Testis (tissue), 3 donors: Measurements from ENCODE around the gene TMEM244. TPM values are rescaled to one million over a fixed set of nuclear protein-coding genes. Genes with fewer than 3 reads are reported as not detected.
"Not testable (repeated sequence)": the region's sequence is repeated elsewhere in the genome, so short reads cannot be mapped to it uniquely, and the experiment has no call there.

Experiments
- DNase-seq: peaks from one replicate; pipeline ENCODE4 v3.0.0-alpha.2; 2019
- H3K27ac ChIP-seq, 2 donors: fragments of 200-600 bp; sonication (generic); one replicate each; pipeline ENCODE4 v1.5.1; 2019
- H3K27me3 ChIP-seq: fragments of 200-600 bp; sonication (generic); one replicate; pipeline ENCODE4 v1.5.1; 2019
- H3K36me3 ChIP-seq: fragments of 200-600 bp; sonication (generic); one replicate; pipeline ENCODE4 v1.5.1; 2017; ENCODE audit warnings: low read depth; ENCODE audit errors: missing control alignments
- H3K4me1 ChIP-seq: fragments of 200-600 bp; sonication (generic); one replicate; pipeline ENCODE4 v1.5.1; 2019
- H3K4me3 ChIP-seq, 2 donors: fragments of 200-600 bp; sonication (generic); one replicate each; pipeline ENCODE4 v1.5.1; 2017 to 2019
- H3K9me3 ChIP-seq: fragments of 200-600 bp; sonication (generic); one replicate; pipeline ENCODE4 v1.5.1; 2017
- CTCF ChIP-seq, 3 experiments: fragments of 450-650 bp in 2 of 3; fragments of 200-600 bp in 1 of 3; sonication (generic) in 1 of 3; IDR thresholded peaks; one replicate each; pipeline ENCODE4 v1.5.1; 2016 to 2019; ENCODE audit warnings: antibody characterized with exemption in 3 of 3, mild to moderate bottlenecking in 2 of 3, moderate library complexity in 1 of 3
- POLR2A ChIP-seq: fragments of 450-650 bp; IDR thresholded peaks from one replicate; pipeline ENCODE4 v1.6.1; 2017; ENCODE audit warnings: antibody characterized with exemption, mild to moderate bottlenecking, moderate library complexity
- whole genome bisulfite sequencing, 2 donors: methylation state at CpG; one replicate each; pipeline ENCODE4 v1.1.5; 2018; 5-methylcytosine and 5-hydroxymethylcytosine counted together
- intact Hi-C: fragments of 100-400 bp; cut with DNase I; formaldehyde crosslinking; loops from one replicate; pipeline ENCODE4 v1.15.1; 2023; ENCODE audit warnings: low total_unique reads
- polyA plus RNA-seq: library from polyadenylated mRNA; stranded (reverse); fragments of 350-450 nt; fragmentation: Illumina TruSeq; extraction: RNeasy Lipid Tissue Mini Kit (QIAGEN cat#74804); gene quantifications from one replicate; pipeline ENCODE4 v1.2.3, GENCODE V29; 2014; ENCODE audit warnings: low read depth, low replicate concordance; ENCODE audit not compliant: insufficient read depth
- total RNA-seq, 2 donors: library from RNA; depleted of rRNA; stranded (reverse); fragments of >200 nt; gene quantifications; one replicate each; pipeline ENCODE4 v1.2.3, GENCODE V29; 2016

TMEM244 gene
- total and polyA plus RNA-seq, 3 donors from 2014 or later, result not detected

GRCh38 chr6:129882510-129883023, 21.5 kb upstream of the TMEM244 start:
- intact Hi-C loops, result no loop called here
- Histone ChIP-seq H3K9me3 (no peaks in the 10 kb centered on the region), H3K27me3 (no peaks in the 10 kb centered on the region), H3K36me3 (no peaks in the 10 kb centered on the region), H3K4me3 (no peak overlapping the region), H3K27ac (no peak overlapping the region), H3K4me1 (no peaks in the 10 kb centered on the region)
- DNase-seq, result no peak
- TF ChIP-seq CTCF (IDR thresholded peaks at IDR 0.05) (no peak), POLR2A (no peak)
- WGBS, 2 donors, result 69 to 81% methylated on average over 8 of the region's 8 CpGs

- H3K9me3 ChIP-seq, H3K4me3 ChIP-seq, H3K36me3 ChIP-seq, H3K27me3 ChIP-seq, intact Hi-C loops, DNase-seq, H3K4me1 ChIP-seq, H3K27ac ChIP-seq: not testable (repeated sequence)
- 80 to 85% methylated on average over 1 of the region's 1 CpG for WGBS, 2 donors
Observed at GRCh38 chr6:129877894-129878293, 16.8 kb upstream of the TMEM244 start.

GRCh38 chr6:129875610-129876520, 14.8 kb upstream of the TMEM244 start:
- intact Hi-C loops, result no loop called here
- 51 to 72% methylated on average over 6 of the region's 6 CpGs for WGBS, 2 donors
- no peak overlapping the region for H3K4me3 ChIP-seq
- no peaks in the 10 kb centered on the region for H3K36me3 ChIP-seq
- H3K4me1 ChIP-seq, result no peaks in the 10 kb centered on the region
- H3K9me3 ChIP-seq, result no peaks in the 10 kb centered on the region
- no peak for DNase-seq
- no peak overlapping the region for H3K27ac ChIP-seq
- no peaks in the 10 kb centered on the region for H3K27me3 ChIP-seq
- no peak for TF ChIP-seq POLR2A
- no peak for TF ChIP-seq CTCF (IDR thresholded peaks at IDR 0.05)

- no peaks in the 10 kb centered on the region for H3K36me3 ChIP-seq
- no peak overlapping the region for H3K4me3 ChIP-seq
- TF ChIP-seq POLR2A (no peak), CTCF (IDR thresholded peaks at IDR 0.05) (no peak)
- no peak for DNase-seq
- no peak overlapping the region for H3K27ac ChIP-seq
- no peaks in the 10 kb centered on the region for H3K27me3 ChIP-seq
- no peaks in the 10 kb centered on the region for H3K9me3 ChIP-seq
- intact Hi-C loops, result no loop called here
- H3K4me1 ChIP-seq, result no peaks in the 10 kb centered on the region
Observed at GRCh38 chr6:129874837-129875236, 13.7 kb upstream of the TMEM244 start.

- intact Hi-C loops, result no loop called here
- Histone ChIP-seq H3K27ac (no peak overlapping the region), H3K27me3 (no peaks in the 10 kb centered on the region), H3K4me3 (no peak overlapping the region), H3K9me3 (no peaks in the 10 kb centered on the region), H3K4me1 (no peaks in the 10 kb centered on the region), H3K36me3 (no peaks in the 10 kb centered on the region)
- WGBS, 2 donors, result 49 to 66% methylated on average over 2 of the region's 2 CpGs
- DNase-seq, result no peak
- TF ChIP-seq CTCF (IDR thresholded peaks at IDR 0.05) (no peak), POLR2A (no peak)
Observed at GRCh38 chr6:129872586-129872985, 11.5 kb upstream of the TMEM244 start.
